Muscle layer of duodenum (tissue), 2 donors: ENCODE data around the gene ILKAP.
A peak's percentile ranks its signal among the peaks of the same experiment; 100 is the strongest.

Experiments
- H3K27ac ChIP-seq: one replicate; pipeline ENCODE4 v1.7.0; 2013; ENCODE audit warnings: mild to moderate bottlenecking, low read length
- H3K27me3 ChIP-seq: one replicate; pipeline ENCODE4 v1.7.0; 2013; ENCODE audit warnings: low read depth, mild to moderate bottlenecking, control low read depth, low read length
- H3K36me3 ChIP-seq, 2 donors: one replicate each; pipeline ENCODE4 v1.7.0; 2013; ENCODE audit warnings: low read length in 2 of 2, control low read depth in 1 of 2, mild to moderate bottlenecking in 1 of 2; ENCODE audit not compliant: insufficient read depth in 2 of 2, control insufficient read depth in 1 of 2
- H3K4me1 ChIP-seq, 2 donors: one replicate each; pipeline ENCODE4 v1.7.0; 2013; ENCODE audit warnings: low read length in 2 of 2, mild to moderate bottlenecking in 2 of 2, control low read depth in 1 of 2, moderate library complexity in 1 of 2; ENCODE audit not compliant: insufficient read depth in 2 of 2, control insufficient read depth in 1 of 2
- H3K4me3 ChIP-seq, 2 donors: one replicate each; pipeline ENCODE4 v1.7.0; 2013; ENCODE audit warnings: low read length in 2 of 2, low read depth in 1 of 2, mild to moderate bottlenecking in 1 of 2
- H3K9me3 ChIP-seq, 2 donors: one replicate each; pipeline ENCODE4 v1.7.0; 2013; ENCODE audit warnings: low read length in 2 of 2, control low read depth in 1 of 2, mild to moderate bottlenecking in 1 of 2; ENCODE audit not compliant: control insufficient read depth in 1 of 2
- donor health status: healthy.

Gene ILKAP

DNA sequence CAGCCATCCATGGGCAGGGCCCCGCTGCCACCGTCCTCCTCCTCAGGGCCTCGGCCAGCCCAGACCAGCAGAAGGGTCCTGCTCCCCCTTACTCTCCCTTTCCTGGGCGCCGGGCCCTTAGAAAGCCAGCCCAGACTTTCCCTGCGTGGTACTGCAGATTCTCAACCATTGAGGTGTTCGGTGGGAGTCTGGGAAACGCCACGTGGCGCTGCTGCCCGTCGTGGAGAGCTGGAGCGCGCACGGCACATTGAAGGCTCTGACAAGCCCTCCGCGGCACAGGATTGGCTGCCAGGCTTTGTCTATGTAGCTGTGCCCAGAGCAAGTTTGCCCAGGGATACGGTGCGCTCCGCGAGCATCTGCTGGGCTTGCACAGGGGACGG lies 75.4 kb downstream of the ILKAP start:
- Histone ChIP-seq H3K4me1 (peaks cover 0 to 7% of the 10 kb centered on the region in 2 donors), H3K4me3 (no peak overlapping the region), H3K9me3 (no peaks in the 10 kb centered on the region), H3K36me3 (peaks cover 0 to 3% of the 10 kb centered on the region in 2 donors), H3K27me3 (no peaks in the 10 kb centered on the region), H3K27ac (no peak overlapping the region)

DNA sequence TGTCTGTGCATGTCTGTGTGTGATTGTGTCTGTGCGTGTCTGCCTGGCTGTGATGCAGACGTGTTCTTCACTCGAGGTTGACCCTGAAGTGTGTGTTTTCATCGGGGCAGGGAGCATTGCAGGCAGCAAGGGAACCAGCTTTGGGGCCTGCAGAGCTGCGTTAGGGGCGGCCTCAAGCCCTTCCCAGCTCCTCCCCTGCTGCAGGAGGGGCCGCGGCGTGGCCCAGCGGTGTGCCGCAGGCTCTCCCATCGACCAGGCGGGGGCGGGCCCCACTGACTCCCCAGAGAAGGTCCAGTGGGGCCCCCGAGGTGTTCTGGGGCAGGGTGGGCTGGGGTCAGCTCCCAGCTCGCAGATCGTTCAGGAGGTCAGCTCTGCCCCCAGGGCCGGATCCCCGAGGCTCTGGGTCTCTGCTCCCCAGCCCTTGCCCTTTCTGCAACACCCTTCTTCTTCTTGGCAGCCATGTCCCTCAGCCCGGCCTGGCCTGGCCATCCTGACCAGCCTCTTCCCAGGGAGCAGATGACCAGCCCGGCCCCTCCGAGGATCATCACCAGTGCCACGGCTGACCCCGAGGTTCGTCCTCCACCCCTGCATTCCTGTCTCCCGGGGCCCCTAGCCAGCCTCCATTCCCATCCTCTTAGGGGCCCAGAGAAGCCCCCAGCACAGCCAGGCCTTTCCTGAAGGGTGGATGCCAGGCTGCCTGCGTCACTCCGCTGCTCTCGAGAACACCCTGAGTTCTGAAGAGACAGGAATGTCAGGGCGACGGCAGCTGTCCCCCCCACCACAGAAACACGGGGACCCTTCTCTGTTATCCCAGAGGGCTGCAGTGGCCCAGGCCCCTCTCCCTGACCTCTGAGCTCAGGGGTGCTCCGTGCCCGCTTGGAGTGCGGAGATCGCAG lies 76.1 kb downstream of the ILKAP start:
- H3K27ac ChIP-seq: no peak overlapping the region
- H3K36me3 ChIP-seq: peaks cover 0 to 3% of the 10 kb centered on the region in 2 donors
- peaks cover 0 to 7% of the 10 kb centered on the region in 2 donors for H3K4me1 ChIP-seq
- H3K27me3 ChIP-seq: no peaks in the 10 kb centered on the region
- H3K9me3 ChIP-seq: no peaks in the 10 kb centered on the region
- peak overlapping the region in 1 of 2 donors; percentile 41 for H3K4me3 ChIP-seq

DNA sequence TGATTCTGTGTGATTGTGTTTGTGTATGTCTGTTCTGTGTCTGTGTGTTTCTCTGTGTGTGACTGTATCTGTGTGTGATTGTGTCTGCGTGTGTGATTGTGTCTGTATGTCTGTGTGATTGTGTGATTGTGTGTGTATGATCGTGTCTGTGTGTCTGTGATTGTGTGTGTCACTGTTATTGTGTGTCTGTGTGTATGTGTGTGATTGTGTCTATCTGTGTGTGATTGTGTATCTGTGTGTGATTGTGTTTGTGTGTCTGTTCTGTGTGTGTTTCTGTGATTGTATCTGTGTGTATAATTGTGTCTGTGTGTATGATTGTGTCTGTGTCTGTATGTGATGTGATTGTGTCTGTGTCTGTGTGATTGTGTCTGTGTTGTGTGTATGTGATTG lies 76.7 kb downstream of the ILKAP start:
- Histone ChIP-seq H3K27ac (no peak overlapping the region), H3K4me1 (peaks cover 0 to 7% of the 10 kb centered on the region in 2 donors), H3K4me3 (peak overlapping the region in 1 of 2 donors; percentile 41), H3K36me3 (peaks cover 0 to 3% of the 10 kb centered on the region in 2 donors), H3K9me3 (no peaks in the 10 kb centered on the region), H3K27me3 (no peaks in the 10 kb centered on the region)

DNA sequence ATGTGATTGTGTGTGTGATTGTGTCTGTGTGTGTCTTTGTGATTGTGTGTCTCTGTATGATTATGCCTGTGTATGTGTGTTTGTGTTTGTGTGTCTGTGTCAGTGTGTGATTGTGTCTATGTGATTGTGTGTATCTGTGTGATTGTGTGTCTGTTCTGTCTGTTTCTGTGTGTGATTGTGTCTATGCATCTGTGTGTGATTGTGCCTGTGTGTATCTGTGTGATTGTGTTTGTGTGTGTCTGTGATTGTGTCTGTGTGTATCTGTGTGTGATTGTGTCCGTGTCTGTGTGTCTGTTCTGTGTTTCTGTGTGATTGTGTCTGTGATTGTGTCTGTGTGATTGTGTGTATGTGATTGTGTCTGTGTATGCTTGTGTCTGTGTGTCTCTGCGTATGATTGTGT lies 77.2 kb downstream of the ILKAP start:
- Histone ChIP-seq H3K4me3 (no peak overlapping the region), H3K36me3 (peaks cover 0 to 3% of the 10 kb centered on the region in 2 donors), H3K9me3 (no peaks in the 10 kb centered on the region), H3K27me3 (no peaks in the 10 kb centered on the region), H3K27ac (no peak overlapping the region), H3K4me1 (peaks cover 0 to 7% of the 10 kb centered on the region in 2 donors)

DNA sequence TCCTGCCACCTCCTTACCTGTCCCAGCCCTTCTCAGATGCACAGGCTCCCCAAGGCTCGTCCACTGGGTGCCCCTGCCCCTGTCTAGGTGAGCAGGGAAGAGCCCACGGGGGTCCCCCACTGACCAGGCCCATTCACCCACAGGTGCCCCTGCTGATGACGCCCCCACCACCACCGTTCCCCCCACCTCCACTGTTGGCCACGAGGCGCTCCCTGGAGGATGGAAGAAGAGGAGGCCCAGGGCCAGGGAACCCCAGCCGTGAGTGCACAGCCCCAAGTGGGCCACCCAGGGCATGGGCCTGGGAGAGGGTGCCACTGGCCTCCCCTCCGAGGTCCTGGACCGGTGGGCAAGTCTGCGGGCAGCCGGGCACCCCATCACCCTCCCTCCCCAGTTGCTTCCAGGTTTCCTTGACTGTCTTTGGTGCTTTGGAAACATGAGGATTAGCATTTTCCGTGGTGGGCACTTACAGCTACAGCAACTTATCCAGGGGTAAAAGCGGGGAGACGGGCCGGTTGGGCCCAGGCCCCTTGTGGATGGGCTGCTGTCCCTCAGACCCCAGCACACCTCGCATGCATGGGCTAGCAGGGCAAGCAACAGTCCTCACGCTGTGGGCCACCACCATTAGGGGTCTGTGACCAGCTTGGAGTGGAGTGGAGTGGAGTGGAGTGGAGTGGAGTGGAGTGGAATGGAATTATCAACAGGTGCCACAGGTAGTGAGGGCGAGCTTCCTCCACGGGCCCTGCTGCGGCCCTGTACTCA lies 78.2 kb downstream of the ILKAP start:
- H3K27me3 ChIP-seq: no peaks in the 10 kb centered on the region
- peaks cover 0 to 7% of the 10 kb centered on the region in 2 donors for H3K4me1 ChIP-seq
- no peak overlapping the region for H3K27ac ChIP-seq
- H3K9me3 ChIP-seq: no peaks in the 10 kb centered on the region
- H3K36me3 ChIP-seq: no peaks in the 10 kb centered on the region
- H3K4me3 ChIP-seq: no peak overlapping the region

DNA sequence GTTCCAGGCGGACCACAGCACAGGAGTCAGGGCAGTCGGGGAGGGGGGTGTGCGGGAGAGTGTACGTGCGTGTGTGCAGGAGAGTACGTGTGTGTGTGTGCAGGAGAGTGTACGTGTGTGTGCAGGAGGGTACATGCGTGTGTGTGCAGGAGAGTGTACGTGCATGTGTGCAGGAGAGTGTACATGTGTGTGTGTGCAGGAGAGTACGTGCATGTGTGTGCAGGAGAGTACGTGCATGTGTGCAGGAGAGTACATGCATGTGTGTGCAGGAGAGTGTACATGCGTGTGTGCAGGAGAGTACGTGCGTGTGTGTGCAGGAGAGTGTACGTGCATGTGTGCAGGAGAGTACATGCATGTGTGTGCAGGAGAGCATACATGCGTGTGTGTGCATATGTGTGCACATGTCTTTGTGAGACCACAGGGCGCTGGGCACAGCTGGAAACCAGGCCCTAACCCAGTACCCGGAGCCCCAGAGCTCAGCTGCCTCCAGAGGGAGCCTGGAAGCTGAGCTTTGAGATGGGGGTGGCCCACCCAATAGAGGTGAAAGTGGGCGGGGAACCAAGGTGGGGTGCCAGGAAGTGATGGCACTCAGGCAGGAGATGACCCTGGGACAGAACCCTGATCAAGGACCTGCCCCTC lies 78.9 kb downstream of the ILKAP start:
- Histone ChIP-seq H3K36me3 (no peaks in the 10 kb centered on the region), H3K9me3 (no peaks in the 10 kb centered on the region), H3K27me3 (no peaks in the 10 kb centered on the region), H3K4me1 (peaks cover 0 to 7% of the 10 kb centered on the region in 2 donors), H3K27ac (no peak overlapping the region), H3K4me3 (no peak overlapping the region)

DNA sequence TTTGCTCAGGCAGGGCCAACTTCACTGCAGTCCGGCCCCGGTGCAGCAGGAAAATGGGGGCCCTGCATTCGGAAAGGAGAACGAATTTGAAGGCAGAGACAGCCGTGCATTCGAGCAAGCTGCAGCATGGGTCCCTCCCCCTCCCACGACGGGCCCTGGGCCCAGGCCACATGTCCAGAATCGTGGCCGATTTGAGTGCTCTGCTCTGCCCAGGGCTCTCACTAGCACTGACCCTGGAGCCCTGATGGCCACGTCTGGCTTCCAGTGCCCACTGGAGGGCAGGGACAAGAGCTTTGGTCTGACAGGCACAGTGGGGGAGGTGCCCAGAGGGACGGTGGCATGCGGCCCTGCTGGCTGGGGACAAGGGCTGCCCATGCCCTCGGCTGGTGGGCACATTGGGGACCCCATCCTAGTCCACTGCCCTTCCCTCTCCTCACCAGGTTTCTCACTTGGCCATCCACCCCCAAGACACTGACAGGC lies 79.5 kb downstream of the ILKAP start:
- no peaks in the 10 kb centered on the region for H3K27me3 ChIP-seq
- H3K27ac ChIP-seq: no peak overlapping the region
- H3K4me1 ChIP-seq: peaks cover 0 to 7% of the 10 kb centered on the region in 2 donors
- no peaks in the 10 kb centered on the region for H3K36me3 ChIP-seq
- H3K4me3 ChIP-seq: no peak overlapping the region
- no peaks in the 10 kb centered on the region for H3K9me3 ChIP-seq

DNA sequence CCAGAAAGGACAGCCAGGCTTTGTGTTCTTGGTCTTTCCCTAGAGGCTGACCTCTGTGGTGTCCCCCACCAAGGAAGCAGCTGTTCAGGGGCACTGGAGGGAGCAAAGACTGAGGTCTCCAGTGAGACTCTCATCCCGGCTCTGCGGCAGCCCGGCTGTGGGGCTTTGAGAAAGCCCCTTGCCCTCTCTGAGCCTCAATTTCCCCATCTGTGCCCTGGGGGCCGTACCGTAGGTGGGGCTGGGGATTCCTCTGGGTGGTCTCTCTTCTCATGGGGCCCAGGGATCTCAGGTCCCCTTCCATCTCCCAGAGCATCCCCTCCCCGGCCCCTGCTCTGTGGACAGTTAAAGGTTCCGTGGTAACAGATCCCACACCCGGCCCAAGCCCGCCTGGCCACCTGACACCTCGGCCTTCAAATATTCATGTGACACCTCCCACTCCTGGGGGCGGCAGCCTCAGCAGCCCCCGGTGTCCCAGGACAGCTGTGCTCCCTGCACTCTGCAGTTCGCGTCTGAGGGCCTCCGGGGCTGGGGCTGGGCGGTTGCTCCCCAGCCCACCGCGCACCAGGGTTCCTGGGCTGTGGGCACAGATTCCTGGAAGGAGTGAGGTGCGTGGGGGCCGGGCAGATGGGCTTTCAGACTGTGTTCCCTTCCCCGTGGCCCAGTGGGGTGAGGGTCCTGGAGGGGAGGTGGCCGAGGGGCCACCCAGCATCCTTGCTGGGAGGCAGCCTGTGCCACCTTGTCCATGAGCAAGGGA lies 80.1 kb downstream of the ILKAP start:
- H3K27me3 ChIP-seq: no peaks in the 10 kb centered on the region
- no peaks in the 10 kb centered on the region for H3K9me3 ChIP-seq
- peaks cover 0 to 7% of the 10 kb centered on the region in 2 donors for H3K4me1 ChIP-seq
- no peaks in the 10 kb centered on the region for H3K36me3 ChIP-seq
- H3K4me3 ChIP-seq: no peak overlapping the region
- no peak overlapping the region for H3K27ac ChIP-seq

DNA sequence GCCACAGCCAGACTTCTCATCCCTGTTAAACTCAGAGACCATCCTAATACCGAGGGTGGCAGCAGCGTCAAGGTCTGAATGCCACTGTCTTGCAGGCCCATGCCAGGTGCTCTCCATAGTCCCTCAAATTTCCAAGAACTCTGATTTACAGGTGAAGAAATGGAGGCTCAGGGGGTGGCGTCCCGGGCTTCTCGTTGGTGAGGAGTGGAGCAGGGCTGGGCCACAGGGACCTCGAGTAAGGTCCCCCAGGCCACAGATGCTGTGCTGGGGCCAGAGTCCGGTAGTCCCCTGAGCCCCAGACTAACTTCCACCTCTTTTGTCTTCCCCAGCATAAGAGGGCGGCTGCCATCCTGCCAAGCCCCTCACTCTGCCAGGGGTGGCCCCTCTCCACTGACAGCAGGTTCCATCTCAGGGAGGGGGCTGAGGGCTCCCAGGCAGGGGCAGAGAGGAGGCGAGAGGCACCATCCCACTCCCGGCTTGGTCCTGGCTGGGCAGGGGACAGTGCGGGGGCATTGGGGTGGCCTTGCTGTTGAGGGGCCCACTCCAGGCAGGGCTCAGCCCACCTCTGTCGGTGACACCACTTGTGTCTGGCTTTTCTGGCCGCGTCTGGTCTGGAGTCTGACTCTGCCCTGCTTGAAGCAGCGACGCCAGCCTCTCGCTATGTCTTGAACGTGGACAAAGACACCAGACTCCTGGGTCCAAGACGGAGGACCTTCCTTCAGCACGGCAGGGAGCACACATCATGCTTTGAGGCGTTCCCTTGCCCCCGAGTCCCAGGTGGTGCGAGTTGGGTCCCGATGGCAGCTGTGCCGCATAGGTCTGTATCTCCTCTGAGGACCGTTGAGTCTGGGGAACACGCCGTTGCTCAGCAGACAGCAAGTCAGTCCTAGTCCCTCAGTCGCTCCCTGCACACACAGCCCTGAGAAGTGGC lies 80.9 kb downstream of the ILKAP start:
- Histone ChIP-seq H3K4me3 (no peak overlapping the region), H3K27ac (no peak overlapping the region), H3K36me3 (no peaks in the 10 kb centered on the region), H3K4me1 (peaks cover 0 to 7% of the 10 kb centered on the region in 2 donors), H3K9me3 (no peaks in the 10 kb centered on the region), H3K27me3 (no peaks in the 10 kb centered on the region)
